GM18868 (cell line): ENCODE data around the gene ITGA6.

ENCODE experiments used
- ATAC-seq: cut with Tn5 transposase; IDR thresholded peaks from one replicate; pipeline ENCODE4 v1.9.1; 2021; ENCODE audit warnings: mild to moderate bottlenecking, moderate library complexity; ENCODE audit not compliant: unreplicated experiment

ITGA6 gene

GRCh38 chr2:172415865-172416183 is 11.6 kb upstream of the ITGA6 start:
- ATAC-seq, result no peak

- ATAC-seq, result no peak
These were observed 10.8 kb upstream of the ITGA6 start for GRCh38 chr2:172416447-172417058.

GRCh38 chr2:172420216-172420615 is 7.2 kb upstream of the ITGA6 start:
- ATAC-seq, result no peak

- no peak for ATAC-seq
These were observed 4.2 kb upstream of the ITGA6 start for GRCh38 chr2:172423160-172423559.

- no peak for ATAC-seq
These were observed 2.0 kb upstream of the ITGA6 start for GRCh38 chr2:172425336-172425735.

GRCh38 chr2:172426635-172427255 is 641 bp upstream of the ITGA6 start:
- ATAC-seq, result no peak

- no peak for ATAC-seq
These were observed 825 bp downstream of the ITGA6 start for GRCh38 chr2:172427990-172428831.

- no peak for ATAC-seq
These were observed 1.4 kb downstream of the ITGA6 start for GRCh38 chr2:172428832-172429210.

GRCh38 chr2:172429301-172429968 is 2.0 kb downstream of the ITGA6 start:
- no peak for ATAC-seq

- ATAC-seq, result no peak
These were observed 2.6 kb downstream of the ITGA6 start for GRCh38 chr2:172430027-172430426.

GRCh38 chr2:172430678-172431077 is 3.3 kb downstream of the ITGA6 start:
- no peak for ATAC-seq

- no peak for ATAC-seq
These were observed 4.1 kb downstream of the ITGA6 start for GRCh38 chr2:172431463-172431862.

- ATAC-seq, result no peak
These were observed 4.6 kb downstream of the ITGA6 start for GRCh38 chr2:172431993-172432392.

GRCh38 chr2:172433144-172433543 is 5.8 kb downstream of the ITGA6 start:
- no peak for ATAC-seq

GRCh38 chr2:172434821-172435605 is 7.6 kb downstream of the ITGA6 start:
- no peak for ATAC-seq

- no peak for ATAC-seq
These were observed 8.2 kb downstream of the ITGA6 start for GRCh38 chr2:172435606-172435911.

GRCh38 chr2:172436889-172437288 is 9.5 kb downstream of the ITGA6 start:
- no peak for ATAC-seq

GRCh38 chr2:172437419-172438341 is 10.3 kb downstream of the ITGA6 start:
- peak; percentile 72 for ATAC-seq

GRCh38 chr2:172438741-172439508 is 11.5 kb downstream of the ITGA6 start:
- ATAC-seq, result no peak
